HL-60 (cell line): ENCODE results near the gene ZEB1.

Experiments
- CTCF ChIP-seq: IDR thresholded peaks from one replicate; pipeline ENCODE4 v1.5.1; 2011; ENCODE audit warnings: low read length, control low read depth, inconsistent platforms; ENCODE audit not compliant: insufficient read depth
- POLR2AphosphoS5 ChIP-seq: IDR thresholded peaks from 2 replicates; pipeline ENCODE4 v1.6.1; 2012; ENCODE audit warnings: low read depth
- REST ChIP-seq: IDR thresholded peaks from 2 replicates; pipeline ENCODE4 v1.6.1; 2012; ENCODE audit warnings: low read depth; ENCODE audit not compliant: insufficient replicate concordance

- TF ChIP-seq CTCF (no peak), POLR2AphosphoS5 (no peak), REST (no peak)
Measured at GRCh38 chr10:31296754-31297153, 22.3 kb upstream of the ZEB1 start.
